Raji (cell line): ENCODE data around the gene RXRB.

Experiments used
- POLR2A ChIP-seq: IDR thresholded peaks from 2 replicates; pipeline ENCODE4 v1.6.1; 2011; ENCODE audit warnings: low read depth, low read length, control low read depth; ENCODE audit not compliant: insufficient read depth

The RXRB gene

DNA sequence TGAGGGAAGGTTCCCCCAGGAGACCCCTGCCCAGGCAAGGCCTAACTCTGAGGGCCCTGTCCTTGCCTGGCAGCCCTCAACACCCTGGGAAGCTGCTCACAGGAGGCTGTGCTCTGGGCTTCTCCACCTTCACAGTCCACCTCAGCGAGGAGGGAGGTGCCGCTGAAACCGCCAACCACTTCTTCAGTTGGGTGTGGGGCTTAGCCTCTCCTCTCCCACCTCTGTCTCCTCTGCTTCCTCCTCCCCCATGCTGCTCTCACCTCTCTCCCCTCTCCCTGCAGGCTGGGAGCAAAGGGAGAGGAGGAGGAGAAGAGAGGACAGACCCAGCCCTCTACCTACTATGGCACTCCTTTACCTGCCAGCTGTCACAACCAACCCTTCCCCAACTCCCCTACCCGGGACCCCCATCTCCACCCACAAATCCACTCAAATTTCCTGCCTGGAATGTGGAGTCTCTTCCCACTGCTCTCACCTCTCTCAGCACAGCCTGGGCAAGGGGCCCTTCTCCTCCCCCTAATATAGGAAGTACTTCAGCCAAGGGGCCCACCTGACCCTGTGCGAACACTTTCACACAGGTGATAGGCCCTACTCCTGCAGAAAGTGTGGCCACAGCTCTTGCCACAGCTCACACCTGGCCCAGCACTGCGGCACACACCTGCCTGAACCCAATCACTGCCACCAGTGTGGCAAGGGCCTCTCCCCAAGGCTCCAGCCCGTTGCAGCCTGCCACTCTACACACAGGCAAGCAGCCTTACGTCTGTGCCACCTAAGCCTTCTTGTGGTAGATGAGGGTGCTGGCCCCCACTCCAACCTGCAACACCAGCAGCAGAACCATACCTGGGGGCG is 15.0 kb upstream of the RXRB start:
- TF ChIP-seq POLR2A = no peak

DNA sequence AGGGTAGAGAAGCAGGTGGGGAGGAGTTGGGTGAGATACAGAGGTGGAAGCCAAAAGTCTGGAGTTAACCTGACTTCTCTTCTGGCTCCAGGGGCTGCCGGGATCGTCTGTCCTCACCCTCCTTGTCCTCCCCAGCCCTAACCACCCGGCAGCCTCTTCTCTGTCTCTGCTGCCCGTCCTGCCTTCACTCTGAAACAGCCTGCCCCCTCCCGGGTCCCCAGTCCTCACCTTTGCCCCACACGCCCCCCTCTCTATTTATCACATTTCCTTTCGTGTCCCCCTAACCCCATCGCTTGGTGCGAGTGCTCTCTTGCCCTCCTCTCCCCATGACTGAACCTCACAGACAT is 13.5 kb upstream of the RXRB start:
- TF ChIP-seq POLR2A = no peak

DNA sequence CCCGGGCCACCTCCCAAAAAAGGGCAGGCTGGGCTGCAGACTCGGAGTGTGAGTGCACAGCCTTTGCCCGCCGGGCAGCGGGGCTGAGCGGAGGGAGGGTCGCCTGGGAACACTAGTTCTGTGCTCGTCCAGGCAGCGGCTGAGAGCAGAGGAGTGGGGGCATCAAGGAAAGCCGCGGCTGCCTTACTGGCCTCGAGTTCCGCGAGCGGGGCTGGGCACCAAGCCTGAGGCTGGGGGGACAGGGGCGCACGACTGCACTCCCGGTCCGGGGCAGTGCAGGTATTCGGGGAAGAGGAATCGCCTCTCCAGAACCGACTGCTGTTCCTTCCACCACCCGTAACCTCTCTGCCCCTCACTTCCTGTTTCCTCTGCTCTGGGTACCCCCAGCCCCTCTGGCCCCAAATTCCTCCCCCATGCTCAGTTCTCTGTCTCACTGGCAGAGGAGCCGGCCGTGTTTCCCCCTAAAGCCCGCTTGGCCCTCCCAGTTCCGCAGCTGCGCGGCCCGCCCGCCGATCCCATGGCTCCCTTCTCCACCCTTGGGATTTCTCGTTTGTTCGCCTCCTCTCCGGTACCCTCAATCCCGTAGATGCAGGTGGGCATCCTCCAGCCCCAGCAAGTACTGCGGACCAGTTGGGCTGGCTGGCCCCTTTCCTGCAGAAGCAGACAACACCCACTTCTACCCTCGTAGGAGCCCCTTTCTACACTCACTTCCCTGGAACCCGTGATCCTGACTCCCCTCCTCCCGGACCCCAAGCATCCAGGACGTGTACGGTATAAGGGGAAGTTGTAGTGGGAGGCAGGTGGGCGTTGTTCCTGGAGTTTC is 12.9 kb upstream of the RXRB start:
- 0 out of 2 replicates have a peak, but pooled peaks have one; percentile 24 for TF ChIP-seq POLR2A

DNA sequence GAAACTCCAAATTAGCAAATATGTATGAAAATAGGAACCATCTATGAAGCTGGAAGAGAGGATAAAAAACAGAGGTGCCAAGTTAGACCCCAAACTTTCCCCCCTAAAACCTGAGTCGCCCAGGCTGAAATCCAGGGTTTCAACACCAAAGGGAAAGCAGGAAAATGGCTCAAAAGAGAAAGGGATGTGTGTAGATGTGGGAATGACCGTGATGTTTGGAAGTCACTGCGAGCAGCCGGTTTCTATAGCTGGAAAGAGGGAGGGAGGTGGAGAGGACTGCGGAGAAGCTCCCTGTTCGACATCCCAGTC is 12.3 kb upstream of the RXRB start:
- TF ChIP-seq POLR2A = no peak

DNA sequence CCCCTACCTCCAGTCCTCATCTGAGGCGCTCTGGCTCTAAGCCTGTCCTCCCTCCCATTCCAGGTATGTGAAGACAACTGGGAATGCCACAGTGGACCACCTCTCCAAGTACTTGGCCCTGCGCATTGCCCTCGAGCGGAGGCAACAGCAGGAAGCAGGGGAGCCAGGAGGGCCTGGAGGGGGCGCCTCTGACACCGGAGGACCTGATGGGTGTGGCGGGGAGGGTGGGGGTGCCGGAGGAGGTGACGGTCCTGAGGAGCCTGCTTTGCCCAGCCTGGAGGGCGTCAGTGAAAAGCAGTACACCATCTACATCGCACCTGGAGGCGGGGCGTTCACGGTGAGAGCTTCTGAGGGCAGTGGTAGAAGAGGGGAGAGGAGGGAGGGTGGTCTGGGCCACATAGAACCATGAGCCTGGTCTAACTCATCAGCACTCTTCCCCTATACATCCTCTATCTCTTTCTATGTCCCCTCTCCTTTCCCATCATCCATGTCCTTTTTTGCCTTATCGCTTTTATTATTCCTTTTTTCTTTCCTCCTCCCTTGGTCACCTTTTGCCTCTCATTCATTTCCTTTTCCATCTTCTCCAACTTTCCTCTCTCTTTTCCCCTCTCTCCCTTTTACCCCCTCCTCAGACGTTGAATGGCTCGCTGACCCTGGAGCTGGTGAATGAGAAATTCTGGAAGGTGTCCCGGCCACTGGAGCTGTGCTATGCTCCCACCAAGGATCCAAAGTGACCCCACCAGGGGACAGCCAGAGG is 11.4 kb upstream of the RXRB start:
- TF ChIP-seq POLR2A = no peak

DNA sequence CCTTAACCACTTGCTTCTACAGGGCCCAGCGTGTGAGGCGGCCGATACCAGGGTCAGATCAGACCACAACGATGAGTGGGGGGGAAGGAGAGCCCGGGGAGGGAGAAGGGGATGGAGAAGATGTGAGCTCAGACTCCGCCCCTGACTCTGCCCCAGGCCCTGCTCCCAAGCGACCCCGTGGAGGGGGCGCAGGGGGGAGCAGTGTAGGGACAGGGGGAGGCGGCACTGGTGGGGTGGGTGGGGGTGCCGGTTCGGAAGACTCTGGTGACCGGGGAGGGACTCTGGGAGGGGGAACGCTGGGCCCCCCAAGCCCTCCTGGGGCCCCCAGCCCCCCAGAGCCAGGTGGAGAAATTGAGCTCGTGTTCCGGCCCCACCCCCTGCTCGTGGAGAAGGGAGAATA is 10.7 kb upstream of the RXRB start:
- no peak for TF ChIP-seq POLR2A

DNA sequence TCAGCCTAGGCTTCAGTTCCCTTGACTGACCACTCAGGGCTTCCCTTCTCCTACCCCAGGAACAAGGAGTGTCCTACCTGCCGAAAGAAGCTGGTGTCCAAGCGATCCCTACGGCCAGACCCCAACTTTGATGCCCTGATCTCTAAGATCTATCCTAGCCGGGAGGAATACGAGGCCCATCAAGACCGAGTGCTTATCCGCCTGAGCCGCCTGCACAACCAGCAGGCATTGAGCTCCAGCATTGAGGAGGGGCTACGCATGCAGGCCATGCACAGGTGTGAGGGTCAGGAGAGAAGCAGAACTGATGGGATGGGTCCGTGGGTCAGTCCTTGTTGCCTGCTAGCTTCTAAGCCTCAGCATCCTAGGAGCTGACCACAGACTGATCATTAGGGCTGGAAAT is 9.4 kb upstream of the RXRB start:
- TF ChIP-seq POLR2A = no peak

DNA sequence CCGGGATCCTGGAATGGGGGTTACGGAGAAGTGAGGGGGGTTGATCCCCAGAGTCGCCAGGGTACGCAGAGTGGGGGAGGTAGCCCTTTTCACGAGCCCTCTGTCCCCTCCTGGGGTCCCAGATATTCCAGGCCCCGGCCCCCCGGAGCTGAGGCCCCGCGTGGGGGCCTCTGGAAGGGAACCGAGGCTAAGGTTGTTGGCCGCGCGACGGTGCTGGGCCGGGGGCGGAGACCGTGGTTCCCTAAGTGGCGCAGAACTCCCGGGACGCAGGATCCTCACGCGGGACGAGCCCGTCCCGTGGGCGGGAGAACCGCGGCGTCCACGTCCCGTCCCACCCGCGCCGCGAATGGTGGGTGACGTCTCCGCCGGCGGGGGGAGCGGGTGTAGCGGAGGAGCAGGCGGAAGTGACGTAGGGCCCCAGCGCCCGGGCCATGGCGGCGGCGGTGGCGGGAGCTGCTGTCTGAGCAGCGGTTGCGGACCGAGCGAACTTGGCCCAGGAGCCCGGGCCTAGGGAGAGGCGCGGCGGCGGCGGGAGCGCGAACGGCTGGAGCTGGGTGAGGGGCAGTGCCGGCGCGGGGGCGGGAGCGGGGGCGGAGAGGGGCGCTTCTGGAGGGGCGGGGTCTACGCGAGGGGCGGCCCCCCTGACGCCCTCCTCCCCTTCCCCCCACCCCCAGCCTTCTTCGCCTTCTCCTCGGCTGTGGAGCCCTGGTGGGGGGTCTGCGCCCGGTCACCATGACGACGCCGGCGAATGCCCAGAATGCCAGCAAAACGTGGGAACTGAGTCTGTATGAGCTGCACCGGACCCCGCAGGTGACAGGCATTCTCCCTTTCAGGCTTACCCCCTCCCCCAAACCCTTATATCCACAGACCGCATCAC is 7.9 kb upstream of the RXRB start, which contains the start of gene RING1:
RING1 (plus strand) TSS at position 410 of the 877 bp plus-strand sequence; CDS start at position 733, 323 bp downstream.
- peak; percentile 90 for TF ChIP-seq POLR2A

DNA sequence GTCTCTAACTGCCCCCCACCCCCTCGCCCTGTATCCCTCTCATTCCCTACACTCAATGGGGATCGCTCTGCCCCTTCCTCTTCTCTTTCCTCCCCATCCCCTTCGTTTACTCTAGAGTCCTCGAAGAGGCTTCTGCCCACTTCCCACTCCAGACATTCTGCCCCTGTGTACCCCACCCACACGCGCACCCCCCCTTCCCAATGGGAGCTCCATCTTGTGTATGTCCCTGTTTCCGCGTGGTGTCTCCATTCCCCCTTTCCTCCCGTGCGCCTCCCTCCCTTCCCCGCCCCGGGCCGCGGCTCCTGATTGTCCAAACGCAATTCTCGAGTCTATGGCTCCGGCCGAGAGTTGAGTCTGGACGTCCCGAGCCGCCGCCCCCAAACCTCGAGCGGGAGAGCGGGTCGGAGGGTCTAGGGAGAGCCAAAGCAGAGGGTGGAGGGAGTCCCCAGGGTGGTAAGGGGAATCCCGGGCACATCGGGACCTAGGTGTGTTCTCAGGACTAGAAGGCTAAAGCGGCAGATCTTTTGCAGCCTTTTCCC is 7.2 kb upstream of the RXRB start:
- no peak for TF ChIP-seq POLR2A

DNA sequence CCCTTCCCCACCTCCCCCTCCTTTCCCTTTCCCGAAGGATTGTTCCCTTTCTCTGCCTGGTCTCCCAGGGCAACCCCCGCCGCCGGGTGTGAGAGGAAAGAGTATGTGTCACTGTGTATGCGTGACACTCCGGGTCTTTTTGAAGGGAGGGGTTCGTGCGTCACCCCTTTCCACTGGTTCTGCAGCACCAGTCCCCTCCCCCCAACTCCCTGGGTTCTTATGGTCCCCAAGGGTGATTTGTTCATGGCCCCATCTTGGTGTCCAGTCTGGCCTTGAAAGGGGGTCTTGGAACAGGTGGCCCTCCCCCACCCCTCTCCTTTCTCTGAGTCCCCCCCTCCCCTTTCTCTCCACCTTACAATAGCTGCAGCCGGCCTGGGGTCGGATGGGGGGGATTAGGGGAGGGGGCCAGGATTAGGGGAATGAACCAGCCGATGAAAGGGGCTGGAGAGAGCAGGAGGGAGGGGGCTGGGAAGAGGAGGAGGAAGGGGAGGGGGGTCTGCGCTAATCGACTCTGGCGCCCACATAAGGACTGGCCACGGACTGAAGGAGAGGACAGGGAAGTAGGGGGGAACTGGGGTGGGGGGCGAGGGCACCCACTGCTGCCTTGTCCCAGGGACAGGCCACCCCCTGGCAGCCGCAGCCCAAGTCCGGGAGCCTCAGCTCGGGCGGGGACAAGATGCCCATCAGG is 6.5 kb upstream of the RXRB start:
- no peak; the same call in 1 of the 2 replicates for TF ChIP-seq POLR2A

DNA sequence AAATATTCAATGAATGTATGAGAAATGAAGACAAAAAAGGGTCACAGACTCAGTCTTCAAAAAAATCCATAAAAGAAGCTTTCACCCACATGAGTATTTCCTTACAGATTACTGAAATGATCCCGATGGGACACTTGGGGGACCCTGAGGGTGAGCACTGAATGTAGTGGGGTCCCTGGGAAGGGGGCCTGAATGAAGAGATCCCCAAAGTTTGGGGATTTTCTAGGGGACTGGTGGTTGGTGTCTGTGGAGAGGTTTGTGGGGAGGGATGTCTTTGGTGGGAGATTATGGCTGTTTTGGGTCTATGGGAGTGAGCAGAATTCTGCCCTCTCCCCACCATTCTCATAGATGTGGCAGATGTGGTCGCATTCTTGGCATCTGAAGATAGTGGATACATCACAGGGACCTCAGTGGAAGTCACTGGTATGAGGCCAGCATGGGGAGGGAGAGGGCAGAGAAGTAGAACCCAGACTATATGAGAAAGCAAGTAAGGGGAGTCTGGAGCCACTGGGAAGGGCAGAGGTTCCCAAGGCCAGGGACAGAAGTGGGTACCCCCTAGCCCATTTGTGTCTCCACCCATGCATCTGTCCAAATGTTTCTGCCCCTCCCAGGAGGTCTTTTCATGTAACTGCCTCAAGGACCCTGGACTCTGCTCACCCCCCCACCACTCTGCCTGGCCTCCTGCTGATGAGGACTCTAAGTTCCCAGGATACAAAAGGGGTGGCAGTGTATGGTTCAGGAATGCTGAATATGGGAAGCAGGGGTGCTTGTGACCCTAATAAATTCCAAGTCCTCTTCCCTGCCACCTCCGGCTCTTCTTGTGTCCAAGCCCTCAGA is 5.8 kb upstream of the RXRB start:
- TF ChIP-seq POLR2A = no peak; the same call in 1 of the 2 replicates

DNA sequence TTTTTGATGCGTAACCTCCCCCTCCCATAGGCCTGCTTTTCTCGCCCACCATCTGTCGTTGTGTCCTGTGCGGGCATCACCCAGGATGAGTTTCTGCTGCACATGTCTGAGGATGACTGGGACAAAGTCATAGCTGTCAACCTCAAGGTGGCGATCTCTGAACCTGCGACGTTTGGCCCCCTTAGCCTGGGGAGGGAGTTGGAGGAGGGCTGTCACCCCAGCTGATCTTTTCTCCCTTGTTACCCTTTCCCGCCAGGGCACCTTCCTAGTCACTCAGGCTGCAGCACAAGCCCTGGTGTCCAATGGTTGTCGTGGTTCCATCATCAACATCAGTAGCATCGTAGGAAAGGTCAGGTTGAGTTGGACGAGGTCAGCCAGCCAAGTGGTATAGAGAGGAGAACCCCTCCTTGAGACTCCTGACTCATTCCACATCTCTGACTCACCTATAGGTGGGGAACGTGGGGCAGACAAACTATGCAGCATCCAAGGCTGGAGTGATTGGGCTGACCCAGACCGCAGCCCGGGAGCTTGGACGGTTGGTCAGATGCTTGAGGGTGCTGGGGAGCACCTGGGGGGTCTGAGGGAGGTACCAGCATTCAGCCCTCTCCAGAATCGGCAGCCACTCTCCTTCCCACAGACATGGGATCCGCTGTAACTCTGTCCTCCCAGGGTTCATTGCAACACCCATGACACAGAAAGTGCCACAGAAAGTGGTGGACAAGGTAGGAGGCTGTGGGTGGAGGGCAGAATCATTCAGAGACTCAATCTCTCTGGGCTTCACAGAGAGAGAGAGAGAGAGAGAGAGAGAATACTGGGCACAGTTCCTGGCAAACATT is 4.9 kb upstream of the RXRB start:
- no peak for TF ChIP-seq POLR2A
